Retinal pigment epithelial cell (primary cell): Measurements from ENCODE around the gene NDUFA11.

Experiments
- DNase-seq: peaks from one replicate; pipeline ENCODE4 v3.0.0-alpha.2; 2010; ENCODE audit warnings: low read depth
- H3K4me3 ChIP-seq: 2 replicates; pipeline ENCODE4 v1.5.1; 2011; ENCODE audit warnings: mild to moderate bottlenecking, low read length, control low read depth, moderate library complexity
- TF ChIP-seq, protein P1 (sequence below): conservative IDR thresholded peaks from 2 replicates; pipeline ENCODE4 v1.5.1; 2011; ENCODE audit warnings: low read depth, low read length, control low read depth, inconsistent platforms

Gene NDUFA11

GRCh38 chr19:5948752-5949564, 45.4 kb upstream of the NDUFA11 start:
- TF ChIP-seq, protein P1, sequence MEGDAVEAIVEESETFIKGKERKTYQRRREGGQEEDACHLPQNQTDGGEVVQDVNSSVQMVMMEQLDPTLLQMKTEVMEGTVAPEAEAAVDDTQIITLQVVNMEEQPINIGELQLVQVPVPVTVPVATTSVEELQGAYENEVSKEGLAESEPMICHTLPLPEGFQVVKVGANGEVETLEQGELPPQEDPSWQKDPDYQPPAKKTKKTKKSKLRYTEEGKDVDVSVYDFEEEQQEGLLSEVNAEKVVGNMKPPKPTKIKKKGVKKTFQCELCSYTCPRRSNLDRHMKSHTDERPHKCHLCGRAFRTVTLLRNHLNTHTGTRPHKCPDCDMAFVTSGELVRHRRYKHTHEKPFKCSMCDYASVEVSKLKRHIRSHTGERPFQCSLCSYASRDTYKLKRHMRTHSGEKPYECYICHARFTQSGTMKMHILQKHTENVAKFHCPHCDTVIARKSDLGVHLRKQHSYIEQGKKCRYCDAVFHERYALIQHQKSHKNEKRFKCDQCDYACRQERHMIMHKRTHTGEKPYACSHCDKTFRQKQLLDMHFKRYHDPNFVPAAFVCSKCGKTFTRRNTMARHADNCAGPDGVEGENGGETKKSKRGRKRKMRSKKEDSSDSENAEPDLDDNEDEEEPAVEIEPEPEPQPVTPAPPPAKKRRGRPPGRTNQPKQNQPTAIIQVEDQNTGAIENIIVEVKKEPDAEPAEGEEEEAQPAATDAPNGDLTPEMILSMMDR = no peak
- DNase-seq = no peak
- H3K4me3 ChIP-seq = no peak overlapping the region

DNA sequence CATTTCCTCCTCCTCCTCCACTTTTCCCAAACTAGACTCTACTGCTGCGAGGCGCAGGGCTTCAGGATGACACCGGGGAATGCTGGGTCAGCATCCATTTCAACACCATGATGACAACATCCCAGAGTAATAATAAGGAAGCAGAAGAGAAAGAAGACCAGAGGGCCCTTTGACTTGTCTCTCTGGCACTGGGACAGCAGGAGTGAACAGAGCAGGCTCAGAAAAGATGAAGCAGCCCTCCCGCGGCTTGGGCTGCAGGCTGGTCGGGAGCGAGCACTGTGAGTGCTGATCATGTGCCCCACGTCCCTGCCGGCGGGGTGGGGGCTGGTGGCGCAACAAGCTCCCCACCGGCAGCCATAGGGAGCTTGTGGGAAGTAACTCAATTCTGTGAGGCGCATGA, 43.8 kb upstream of the NDUFA11 start:
- TF ChIP-seq, protein P1 = no peak
- DNase-seq = no peak
- H3K4me3 ChIP-seq = no peak overlapping the region

DNA sequence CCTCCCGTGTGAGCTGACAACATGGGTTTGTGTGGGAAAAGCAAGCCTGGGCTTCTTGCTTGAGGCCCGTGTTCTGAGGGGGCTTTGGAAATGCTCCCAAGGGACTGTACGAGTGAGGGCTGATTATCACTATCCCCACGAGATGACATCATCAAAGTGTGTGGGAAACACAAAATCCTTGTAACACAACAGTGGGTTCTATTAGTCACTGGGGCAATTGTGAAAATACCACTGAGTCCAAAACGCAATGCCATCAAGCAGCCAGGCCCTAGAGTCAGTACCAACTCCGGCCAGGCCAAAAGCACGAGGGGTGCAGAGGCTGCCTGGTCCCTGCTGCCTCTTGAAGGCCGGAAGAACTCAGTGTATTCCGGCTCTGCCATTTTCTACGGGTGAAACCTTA, 40.0 kb upstream of the NDUFA11 start:
- DNase-seq = no peak
- TF ChIP-seq, protein P1 = no peak
- no peak overlapping the region for H3K4me3 ChIP-seq

GRCh38 chr19:5943045-5943444, 39.5 kb upstream of the NDUFA11 start:
- TF ChIP-seq, protein P1 = no peak
- H3K4me3 ChIP-seq = no peak overlapping the region
- no peak for DNase-seq

- TF ChIP-seq, protein P1 = no peak
- H3K4me3 ChIP-seq = no peak overlapping the region
- DNase-seq = no peak
Observed at GRCh38 chr19:5941673-5942072, 38.1 kb upstream of the NDUFA11 start.

GRCh38 chr19:5940260-5941208, 36.9 kb upstream of the NDUFA11 start:
- no peak for DNase-seq
- TF ChIP-seq, protein P1 = no peak
- no peak overlapping the region for H3K4me3 ChIP-seq
